Activated naive CD4-positive, alpha-beta T cell treated with anti-CD3 and anti-CD28 coated beads, Interleukin-2, amount 50 U/mL, for 24 hours (primary cell): ENCODE results near the gene TEX10.

Source experiments
- H3K27ac Mint-ChIP-seq: one replicate; pipeline ENCODE4 v1.8.0; 2021; ENCODE audit warnings: mild to moderate bottlenecking, mixed read lengths
- H3K27me3 Mint-ChIP-seq: one replicate; pipeline ENCODE4 v1.8.0; 2021; ENCODE audit warnings: mixed read lengths
- H3K36me3 Mint-ChIP-seq: one replicate; pipeline ENCODE4 v1.8.0; 2021; ENCODE audit warnings: mixed read lengths
- H3K4me1 Mint-ChIP-seq: one replicate; pipeline ENCODE4 v1.8.0; 2021; ENCODE audit warnings: mixed read lengths
- H3K4me3 Mint-ChIP-seq: one replicate; pipeline ENCODE4 v1.8.0; 2021; ENCODE audit warnings: mild to moderate bottlenecking, mixed read lengths
- H3K9me3 Mint-ChIP-seq: one replicate; pipeline ENCODE4 v1.8.0; 2021; ENCODE audit warnings: mixed read lengths

Gene TEX10

GRCh38 chr9:100281066-100281465 lies 71.7 kb downstream of the TEX10 start:
- H3K9me3 Mint-ChIP-seq = peaks cover 9% of the 10 kb centered on the region
- no peak overlapping the region for H3K4me3 Mint-ChIP-seq
- H3K27me3 Mint-ChIP-seq = no peaks in the 10 kb centered on the region
- H3K27ac Mint-ChIP-seq = no peak overlapping the region
- H3K4me1 Mint-ChIP-seq = no peaks in the 10 kb centered on the region
- peaks cover 40% of the 10 kb centered on the region for H3K36me3 Mint-ChIP-seq

GRCh38 chr9:100277166-100277979 lies 75.4 kb downstream of the TEX10 start:
- H3K4me3 Mint-ChIP-seq = no peak overlapping the region

GRCh38 chr9:100269656-100270055 lies 83.1 kb downstream of the TEX10 start:
- no peak overlapping the region for H3K4me3 Mint-ChIP-seq
- no peaks in the 10 kb centered on the region for H3K4me1 Mint-ChIP-seq
- no peaks in the 10 kb centered on the region for H3K27me3 Mint-ChIP-seq
- peaks cover 16% of the 10 kb centered on the region for H3K36me3 Mint-ChIP-seq
- no peak overlapping the region for H3K27ac Mint-ChIP-seq
- H3K9me3 Mint-ChIP-seq = no peaks in the 10 kb centered on the region

More at GRCh38 chr9:100277166-100277979, 75.4 kb downstream of the TEX10 start:
- peaks cover 23% of the 10 kb centered on the region for H3K36me3 Mint-ChIP-seq
- no peak overlapping the region for H3K27ac Mint-ChIP-seq
- H3K27me3 Mint-ChIP-seq = no peaks in the 10 kb centered on the region
- H3K9me3 Mint-ChIP-seq = no peaks in the 10 kb centered on the region
- no peaks in the 10 kb centered on the region for H3K4me1 Mint-ChIP-seq

GRCh38 chr9:100268271-100268670 lies 84.5 kb downstream of the TEX10 start:
- peaks cover 22% of the 10 kb centered on the region for H3K36me3 Mint-ChIP-seq
- no peaks in the 10 kb centered on the region for H3K27me3 Mint-ChIP-seq
- no peak overlapping the region for H3K4me3 Mint-ChIP-seq
- no peaks in the 10 kb centered on the region for H3K9me3 Mint-ChIP-seq
- no peak overlapping the region for H3K27ac Mint-ChIP-seq
- peaks cover 3% of the 10 kb centered on the region for H3K4me1 Mint-ChIP-seq

- H3K27me3 Mint-ChIP-seq = no peaks in the 10 kb centered on the region
- H3K4me1 Mint-ChIP-seq = peaks cover 3% of the 10 kb centered on the region
- peaks cover 21% of the 10 kb centered on the region for H3K36me3 Mint-ChIP-seq
- H3K27ac Mint-ChIP-seq = no peak overlapping the region
- no peak overlapping the region for H3K4me3 Mint-ChIP-seq
- no peaks in the 10 kb centered on the region for H3K9me3 Mint-ChIP-seq
Observed at GRCh38 chr9:100267211-100267610, 85.5 kb downstream of the TEX10 start.
